Measurements from ENCODE around the gene DUOX1.

DNA sequence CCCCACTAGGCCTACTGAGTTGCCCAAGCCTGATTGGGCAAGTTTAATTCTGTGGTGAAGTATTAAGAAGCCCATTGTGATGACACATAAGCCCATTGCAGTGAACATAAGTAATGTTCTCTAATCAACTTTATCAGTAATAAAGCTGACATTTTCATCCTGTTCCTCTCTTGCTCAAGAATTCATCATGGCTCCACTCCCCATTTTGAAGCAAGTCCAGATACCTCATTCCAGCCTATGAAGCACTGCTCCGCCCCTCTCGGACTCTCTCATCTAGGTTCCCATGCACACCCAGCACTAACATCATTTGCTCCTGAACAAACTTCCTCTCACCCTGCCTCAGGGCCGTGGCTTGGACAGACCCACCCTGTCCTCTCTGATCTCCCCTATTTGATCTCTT lies 47.5 kb downstream of the DUOX1 start:
- TF ChIP-seq, protein P1, sequence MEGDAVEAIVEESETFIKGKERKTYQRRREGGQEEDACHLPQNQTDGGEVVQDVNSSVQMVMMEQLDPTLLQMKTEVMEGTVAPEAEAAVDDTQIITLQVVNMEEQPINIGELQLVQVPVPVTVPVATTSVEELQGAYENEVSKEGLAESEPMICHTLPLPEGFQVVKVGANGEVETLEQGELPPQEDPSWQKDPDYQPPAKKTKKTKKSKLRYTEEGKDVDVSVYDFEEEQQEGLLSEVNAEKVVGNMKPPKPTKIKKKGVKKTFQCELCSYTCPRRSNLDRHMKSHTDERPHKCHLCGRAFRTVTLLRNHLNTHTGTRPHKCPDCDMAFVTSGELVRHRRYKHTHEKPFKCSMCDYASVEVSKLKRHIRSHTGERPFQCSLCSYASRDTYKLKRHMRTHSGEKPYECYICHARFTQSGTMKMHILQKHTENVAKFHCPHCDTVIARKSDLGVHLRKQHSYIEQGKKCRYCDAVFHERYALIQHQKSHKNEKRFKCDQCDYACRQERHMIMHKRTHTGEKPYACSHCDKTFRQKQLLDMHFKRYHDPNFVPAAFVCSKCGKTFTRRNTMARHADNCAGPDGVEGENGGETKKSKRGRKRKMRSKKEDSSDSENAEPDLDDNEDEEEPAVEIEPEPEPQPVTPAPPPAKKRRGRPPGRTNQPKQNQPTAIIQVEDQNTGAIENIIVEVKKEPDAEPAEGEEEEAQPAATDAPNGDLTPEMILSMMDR (IDR thresholded peaks at IDR 0.05; ENCODE audit: low read depth, low read length, missing input control): no peak
- no peak for TF ChIP-seq RAD21 (IDR thresholded peaks at IDR 0.05)
- no peak for TF ChIP-seq TAF1 (conservative IDR thresholded peaks at IDR 0.05)
- no peak for TF ChIP-seq RXRA (IDR thresholded peaks at IDR 0.05)
